AG09309 (cell line): ENCODE results near the gene TMIGD1.
"Not testable (repeated sequence)": the region's sequence is repeated elsewhere in the genome, so short reads cannot be mapped to it uniquely, and the experiment has no call there.

Experiments
- DNase-seq: peaks from one replicate; pipeline ENCODE4 v3.0.0-alpha.2; 2010; ENCODE audit warnings: low read depth
- H3K4me3 ChIP-seq: 2 replicates; pipeline ENCODE4 v1.5.1; 2011; ENCODE audit warnings: mild to moderate bottlenecking, low read depth, low read length, moderate library complexity; ENCODE audit not compliant: control insufficient read depth
- CTCF ChIP-seq: IDR thresholded peaks from 2 replicates; pipeline ENCODE4 v1.5.1; 2011; ENCODE audit warnings: mild to moderate bottlenecking, low read depth, low read length, inconsistent platforms; ENCODE audit not compliant: insufficient read depth, control insufficient read depth; ENCODE audit errors: missing control alignments

TMIGD1 gene

GRCh38 chr17:30358055-30358760, 24.4 kb upstream of the TMIGD1 start:
- TF ChIP-seq CTCF: no peak
- H3K4me3 ChIP-seq: no peak overlapping the region
- DNase-seq: no peak

- DNase-seq: no peak
- no peak overlapping the region for H3K4me3 ChIP-seq
- no peak for TF ChIP-seq CTCF
Measured at GRCh38 chr17:30357476-30357875, 23.6 kb upstream of the TMIGD1 start.

GRCh38 chr17:30354701-30355100, 20.8 kb upstream of the TMIGD1 start:
- no peak overlapping the region for H3K4me3 ChIP-seq
- no peak for TF ChIP-seq CTCF
- DNase-seq: no peak

- no peak for DNase-seq
- no peak for TF ChIP-seq CTCF
- H3K4me3 ChIP-seq: no peak overlapping the region
Measured at GRCh38 chr17:30352240-30352814, 18.5 kb upstream of the TMIGD1 start.

GRCh38 chr17:30351735-30352134, 17.9 kb upstream of the TMIGD1 start:
- no peak for TF ChIP-seq CTCF
- no peak for DNase-seq
- no peak overlapping the region for H3K4me3 ChIP-seq

GRCh38 chr17:30351263-30351662, 17.4 kb upstream of the TMIGD1 start:
- H3K4me3 ChIP-seq, DNase-seq: not testable (repeated sequence)

GRCh38 chr17:30349252-30349651, 15.4 kb upstream of the TMIGD1 start:
- no peak for TF ChIP-seq CTCF
- DNase-seq: no peak
- no peak overlapping the region for H3K4me3 ChIP-seq
